ENCODE results near the gene DOCK2.
A peak's percentile ranks its signal among the peaks of the same experiment; 100 is the strongest.
"Not testable (repeated sequence)": the region's sequence is repeated elsewhere in the genome, so short reads cannot be mapped to it uniquely, and the experiment has no call there.

DOCK2 gene

DNA sequence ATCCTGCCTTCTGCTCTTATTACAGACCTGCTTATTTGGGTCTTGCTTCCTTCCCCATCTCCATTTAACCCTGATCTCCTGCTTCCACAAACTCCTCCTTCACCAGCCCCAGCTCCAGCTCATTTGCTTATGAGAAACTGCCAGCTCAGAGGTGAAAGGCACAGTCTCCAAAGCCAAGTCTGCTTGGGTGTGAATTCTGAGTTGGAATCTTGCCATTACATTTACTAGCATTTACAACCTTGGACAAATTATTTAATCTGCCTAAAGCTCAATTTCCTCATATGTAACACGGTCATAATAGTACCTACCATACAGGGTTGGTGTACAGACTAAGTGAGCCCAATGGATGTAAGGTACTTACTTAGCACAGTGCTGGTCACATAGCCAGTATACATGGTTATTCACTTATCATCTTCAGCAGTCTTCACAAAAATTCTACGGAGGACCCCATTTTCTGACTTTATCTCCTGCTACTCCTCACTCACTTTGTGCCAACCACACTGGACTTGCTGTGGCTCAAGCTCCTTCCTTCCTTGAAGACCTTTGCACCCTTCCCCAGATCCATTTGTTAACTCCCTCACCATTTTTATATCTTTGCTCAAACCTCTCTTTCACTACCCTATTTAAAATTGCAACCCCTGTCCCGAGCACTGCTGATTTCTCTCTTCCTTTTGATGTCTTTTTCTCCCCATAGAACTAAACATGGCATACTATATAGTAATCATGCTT lies 86.2 kb downstream of the DOCK2 start:
- no peak for DNase-seq

GRCh38 chr5:169724303-169725087 lies 87.4 kb downstream of the DOCK2 start:
- DNase-seq: no peak

GRCh38 chr5:169725665-169726064 lies 88.6 kb downstream of the DOCK2 start:
- not testable (repeated sequence) for DNase-seq

GRCh38 chr5:169728418-169728817 lies 91.3 kb downstream of the DOCK2 start:
- no peak for DNase-seq

- no peak for DNase-seq
Observed at GRCh38 chr5:169731221-169731620, 94.1 kb downstream of the DOCK2 start.

GRCh38 chr5:169732841-169733240 lies 95.8 kb downstream of the DOCK2 start:
- DNase-seq: no peak

DNA sequence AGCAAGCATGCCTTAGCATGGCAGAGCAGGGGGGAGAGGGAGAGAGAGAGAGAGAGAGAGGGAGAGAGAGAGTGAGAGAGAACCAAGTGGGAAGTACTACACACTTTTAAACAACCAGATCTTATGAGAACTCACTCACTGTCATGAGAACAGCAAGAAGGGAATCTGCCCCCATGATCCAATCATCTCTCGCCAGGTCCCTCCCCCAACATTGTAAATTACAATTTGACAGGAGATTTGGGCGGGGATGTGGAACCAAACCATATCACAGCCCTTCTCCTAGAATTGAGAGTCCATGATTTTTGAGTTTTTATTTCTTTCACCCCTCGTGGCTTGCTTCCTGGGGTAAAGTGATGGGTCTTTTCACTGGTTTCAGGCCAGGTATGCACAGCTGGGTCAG lies 98.8 kb downstream of the DOCK2 start:
- DNase-seq: no peak

DNA sequence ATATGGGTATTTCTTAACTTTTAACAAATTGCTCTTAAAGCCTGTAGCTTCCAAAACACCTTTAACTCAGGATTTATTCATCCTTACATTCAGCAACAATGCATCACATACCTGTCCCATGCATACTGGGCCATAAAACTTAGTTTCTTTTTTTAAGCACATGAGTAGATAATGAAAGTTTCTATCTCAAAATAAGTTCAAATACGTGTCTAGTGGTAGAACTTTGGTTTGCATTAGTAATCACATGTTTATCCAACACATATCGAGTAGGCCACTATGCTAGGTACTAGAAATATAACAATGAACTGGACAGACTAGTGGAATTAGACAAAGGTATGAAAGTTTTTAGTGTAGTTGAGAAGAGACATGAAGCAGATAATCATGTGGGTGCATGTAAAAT lies 99.6 kb downstream of the DOCK2 start:
- DNase-seq: no peak

- DNase-seq: peak; percentile 43
Observed at GRCh38 chr5:169740435-169740834, 103.4 kb downstream of the DOCK2 start.

DNA sequence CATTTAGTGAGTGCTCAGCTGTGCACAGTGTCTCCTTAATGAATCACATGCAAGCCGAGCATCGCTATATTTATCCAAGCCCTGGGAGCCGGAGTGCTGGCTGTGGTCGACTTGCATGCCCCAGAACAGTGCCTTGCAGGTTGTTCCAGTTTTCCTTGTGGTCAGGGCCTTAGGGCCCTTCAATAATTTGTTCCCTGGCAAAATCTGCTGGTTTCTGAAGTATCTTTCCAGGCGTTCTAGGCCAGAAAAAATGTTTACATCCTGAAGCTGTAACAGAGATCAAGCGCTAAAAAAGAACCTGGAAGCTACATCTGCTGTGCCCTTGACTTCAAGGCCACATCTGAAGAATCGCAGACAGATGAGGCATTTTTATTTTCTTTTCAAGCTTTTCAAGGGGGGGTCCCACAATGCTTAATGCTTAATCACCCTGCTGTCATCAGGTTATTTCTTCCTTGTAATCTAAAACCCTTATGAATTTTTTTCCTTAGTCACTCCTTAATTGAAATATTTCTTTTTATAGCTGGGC lies 105.8 kb downstream of the DOCK2 start:
- DNase-seq: peak; percentile 55

GRCh38 chr5:169744336-169744735 lies 107.3 kb downstream of the DOCK2 start:
- DNase-seq: peak; percentile 20

DNA sequence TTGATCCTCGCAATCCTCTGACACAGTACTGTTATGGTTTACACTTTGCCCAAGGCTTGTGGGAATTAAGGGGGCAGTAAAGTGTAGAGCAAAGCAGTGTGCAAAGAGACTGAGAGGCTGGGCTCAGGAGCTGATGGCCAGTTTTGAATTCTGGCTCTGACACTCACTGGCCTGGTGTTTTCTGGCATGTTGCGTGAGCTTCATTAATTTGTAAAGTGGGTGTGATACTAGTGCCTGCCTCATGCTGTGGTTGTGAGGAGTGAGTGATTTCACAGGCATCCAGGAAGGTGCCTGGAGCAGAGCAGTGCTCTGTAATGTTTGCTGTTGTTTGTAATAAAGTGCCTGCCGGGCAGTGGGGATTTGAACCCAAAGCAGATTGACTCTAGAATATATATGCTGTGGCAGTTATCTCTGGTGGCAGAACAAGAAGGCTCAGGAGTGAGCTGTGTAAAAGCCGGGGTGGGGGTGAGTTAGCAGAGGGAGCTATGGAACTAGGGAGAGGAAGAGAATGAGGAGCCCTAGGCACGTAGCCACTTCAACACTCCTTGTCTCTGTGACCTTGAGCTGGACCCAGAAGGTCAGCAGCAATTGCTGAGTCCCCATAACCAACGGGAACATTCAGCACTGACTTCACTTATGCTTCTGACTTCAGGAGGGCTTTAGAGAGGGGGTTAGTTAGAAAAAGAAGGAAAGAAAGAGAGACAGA lies 108.5 kb downstream of the DOCK2 start:
- peak; percentile 58 for DNase-seq

GRCh38 chr5:169746147-169746694 lies 109.1 kb downstream of the DOCK2 start:
- peak; percentile 57 for DNase-seq

- peak; percentile 6 for DNase-seq
Observed at GRCh38 chr5:169748174-169748573, 111.1 kb downstream of the DOCK2 start.

GRCh38 chr5:169749295-169749694 lies 112.2 kb downstream of the DOCK2 start:
- DNase-seq: no peak

DNA sequence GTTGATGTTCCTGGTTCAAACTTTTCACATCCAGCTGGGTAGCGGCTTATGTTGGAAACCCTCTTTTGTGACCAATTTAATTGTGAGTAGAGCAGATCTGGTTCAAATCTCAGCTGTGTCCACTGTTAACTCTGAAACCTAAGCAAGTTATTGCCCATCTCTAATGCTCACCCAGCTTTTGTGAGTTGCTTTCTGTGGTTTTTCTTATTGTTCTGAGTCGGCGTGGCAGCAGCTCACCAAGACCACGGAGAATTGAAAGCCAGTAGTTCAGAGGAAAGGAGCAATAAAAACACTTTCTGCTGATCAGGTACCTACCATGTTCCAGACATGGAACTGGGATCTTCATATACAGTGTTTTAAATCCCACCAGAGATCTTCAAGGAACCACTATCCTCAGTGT lies 114.4 kb downstream of the DOCK2 start:
- peak; percentile 9 for DNase-seq

DNA sequence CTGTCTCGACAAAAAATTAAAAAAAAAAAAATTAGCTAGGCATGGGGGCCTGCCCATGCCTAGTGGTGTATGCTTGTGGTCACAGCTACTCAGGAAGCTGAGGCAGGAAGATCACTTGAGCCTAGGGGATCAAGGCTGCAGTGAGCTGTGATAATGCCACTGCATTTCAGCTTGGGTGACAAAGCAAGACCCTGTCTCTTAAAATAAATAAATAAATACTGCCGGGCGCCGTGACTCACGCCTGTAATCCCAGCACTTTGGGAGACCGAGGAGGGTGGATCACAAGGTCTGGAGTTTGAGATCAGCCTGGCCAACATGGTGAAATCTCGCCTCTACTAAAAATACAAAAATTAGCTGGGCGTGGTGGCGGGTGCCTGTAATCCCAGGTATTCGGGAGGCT lies 115.5 kb downstream of the DOCK2 start:
- peak; percentile 48 for DNase-seq

DNA sequence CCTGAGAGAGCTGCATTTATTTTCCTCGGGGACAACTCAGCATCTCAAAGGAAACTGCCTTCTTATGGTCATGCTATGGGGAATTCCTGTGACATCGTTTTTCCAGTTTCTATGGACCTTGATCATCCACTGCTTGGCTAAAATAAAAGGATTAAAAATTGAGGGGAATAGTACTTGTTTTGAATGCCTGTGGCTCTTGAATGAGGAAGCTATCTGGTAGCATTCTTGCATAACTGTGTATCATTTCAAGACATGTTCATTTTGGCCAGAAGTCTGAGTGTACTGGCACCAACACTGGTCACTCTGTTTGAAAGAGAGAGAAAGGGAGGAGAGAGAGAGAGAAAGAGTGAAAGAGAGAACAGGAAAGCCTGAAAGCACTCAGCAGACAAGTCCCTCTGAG lies 116.7 kb downstream of the DOCK2 start:
- DNase-seq: peak; percentile 1

DNA sequence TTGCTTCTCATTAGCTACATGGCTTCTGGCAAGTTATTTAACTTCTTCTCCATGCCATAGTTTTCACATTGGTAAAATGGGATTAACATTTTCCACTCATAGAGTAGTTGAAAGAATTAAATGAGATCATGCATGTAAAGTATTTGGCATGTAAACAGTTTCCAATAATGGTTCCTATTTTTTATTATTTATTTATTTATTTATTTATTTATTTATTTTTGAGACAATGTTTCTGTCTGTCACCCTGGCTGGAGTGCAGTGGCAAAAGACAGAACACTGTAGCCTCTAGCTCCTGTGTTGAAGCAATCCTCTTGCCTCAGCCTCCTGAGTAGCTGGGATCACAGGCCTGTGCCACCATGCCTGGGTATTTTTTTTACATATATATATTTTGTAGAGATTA lies 117.7 kb downstream of the DOCK2 start:
- DNase-seq: peak; percentile 6

DNA sequence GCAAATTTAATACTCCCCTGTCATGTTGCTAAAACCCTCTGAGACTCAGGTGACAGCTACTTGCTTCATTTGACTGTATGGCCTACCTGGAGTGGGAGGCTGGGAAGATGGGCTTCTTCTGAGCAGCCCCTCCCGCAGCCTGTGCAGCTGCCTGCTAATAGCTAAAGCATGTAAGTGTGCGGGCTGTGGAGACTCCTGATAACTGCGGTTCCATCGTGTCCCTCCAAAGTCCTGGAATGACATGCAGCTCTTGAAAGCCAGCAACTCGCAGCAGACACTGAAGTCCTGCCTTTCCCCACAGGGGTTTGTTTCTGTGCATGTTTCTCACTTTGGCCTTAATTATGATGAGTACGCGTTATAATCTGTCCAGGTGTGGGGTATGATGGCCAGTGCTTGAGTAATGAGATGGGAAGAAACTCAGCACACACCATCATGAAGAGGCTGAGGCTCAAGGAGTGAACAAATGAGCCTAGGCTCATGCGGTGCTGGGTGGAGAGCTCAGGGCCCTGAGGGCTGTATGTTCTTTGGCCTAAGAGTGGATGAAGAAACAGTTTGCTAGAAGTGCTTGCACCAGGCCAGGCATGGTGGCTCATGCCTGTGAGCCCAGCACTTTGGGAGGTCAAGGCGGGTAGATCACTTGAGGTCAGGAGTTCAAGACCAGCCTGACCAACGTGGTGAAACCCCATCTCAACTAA lies 119.1 kb downstream of the DOCK2 start:
- DNase-seq: no peak

GRCh38 chr5:169757016-169757415 lies 119.9 kb downstream of the DOCK2 start:
- DNase-seq: no peak

GRCh38 chr5:169758886-169759285 lies 121.8 kb downstream of the DOCK2 start:
- DNase-seq: peak; percentile 44

- no peak for DNase-seq
Observed at GRCh38 chr5:169760229-169760628, 123.2 kb downstream of the DOCK2 start.

Data from islet precursor cell (in vitro differentiated cells).